Stimulated activated CD4-positive, alpha-beta T cell treated with anti-CD3 and anti-CD28 coated beads, Interleukin-15, amount 100 ng/mL, for 24 hours (primary cell): Measurements from ENCODE around the gene SERINC4.

Experiments used
- DNase-seq: peaks from one replicate; pipeline ENCODE4 v3.0.0-alpha.2; 2020

The SERINC4 gene

DNA sequence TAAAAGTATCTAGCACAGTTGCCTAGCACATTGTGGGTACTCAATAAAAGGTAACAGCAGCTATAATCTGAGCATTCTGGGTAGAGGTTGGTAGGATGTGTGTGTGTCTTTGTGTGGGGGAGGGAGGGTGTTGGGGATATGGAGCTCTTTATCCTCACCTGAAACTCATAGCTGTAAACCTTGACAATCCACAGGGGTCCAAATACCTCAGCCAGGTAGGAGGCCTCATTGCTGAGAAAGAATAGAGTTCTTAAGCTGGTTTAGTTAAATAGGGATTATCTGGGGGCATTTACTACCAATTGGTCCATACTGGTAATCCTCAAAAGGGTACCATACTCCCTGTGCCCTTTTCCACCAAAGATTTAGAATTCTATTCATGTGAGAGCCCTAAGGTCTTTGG lies 4.0 kb downstream of the SERINC4 start:
- DNase-seq: no peak

GRCh38 chr15:43795197-43795596 lies 4.8 kb downstream of the SERINC4 start:
- no peak for DNase-seq

GRCh38 chr15:43794269-43795037 lies 5.6 kb downstream of the SERINC4 start:
- no peak for DNase-seq

DNA sequence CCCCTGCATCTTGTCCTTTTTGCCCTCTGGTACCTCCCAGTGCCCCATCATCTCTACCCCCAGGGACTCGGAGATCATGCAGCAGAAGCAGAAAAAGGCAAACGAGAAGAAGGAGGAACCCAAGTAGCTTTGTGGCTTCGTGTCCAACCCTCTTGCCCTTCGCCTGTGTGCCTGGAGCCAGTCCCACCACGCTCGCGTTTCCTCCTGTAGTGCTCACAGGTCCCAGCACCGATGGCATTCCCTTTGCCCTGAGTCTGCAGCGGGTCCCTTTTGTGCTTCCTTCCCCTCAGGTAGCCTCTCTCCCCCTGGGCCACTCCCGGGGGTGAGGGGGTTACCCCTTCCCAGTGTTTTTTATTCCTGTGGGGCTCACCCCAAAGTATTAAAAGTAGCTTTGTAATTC lies 6.4 kb downstream of the SERINC4 start:
- no peak for DNase-seq

GRCh38 chr15:43792761-43793476 lies 7.1 kb downstream of the SERINC4 start:
- peak; percentile 42 for DNase-seq

- DNase-seq: peak; percentile 100
Measured at GRCh38 chr15:43791993-43792760, 7.8 kb downstream of the SERINC4 start, which contains the start of gene SERF2. SERF2 (plus strand) TSS chr15:43792320; CDS start chr15:43792377, 57 bp downstream.

DNA sequence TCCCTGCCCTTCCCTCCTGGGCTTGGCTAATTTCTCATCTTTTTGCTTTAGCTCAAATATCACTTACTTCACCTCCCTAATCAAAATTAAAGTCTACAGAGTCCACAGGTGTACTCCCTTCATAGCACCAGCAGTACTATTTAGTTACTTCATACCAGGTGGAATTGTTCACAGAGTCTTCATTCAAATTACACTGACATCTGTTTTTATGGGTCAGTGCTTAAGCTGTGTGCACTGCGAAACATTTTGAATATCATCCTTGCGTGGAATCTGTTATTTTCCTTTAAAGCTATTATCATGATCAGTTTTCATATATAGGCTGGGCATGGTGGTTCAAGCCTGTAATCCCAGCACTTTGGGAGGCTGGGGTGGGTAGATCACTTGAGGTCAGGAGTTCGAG lies 10.6 kb downstream of the SERINC4 start:
- DNase-seq: no peak

DNA sequence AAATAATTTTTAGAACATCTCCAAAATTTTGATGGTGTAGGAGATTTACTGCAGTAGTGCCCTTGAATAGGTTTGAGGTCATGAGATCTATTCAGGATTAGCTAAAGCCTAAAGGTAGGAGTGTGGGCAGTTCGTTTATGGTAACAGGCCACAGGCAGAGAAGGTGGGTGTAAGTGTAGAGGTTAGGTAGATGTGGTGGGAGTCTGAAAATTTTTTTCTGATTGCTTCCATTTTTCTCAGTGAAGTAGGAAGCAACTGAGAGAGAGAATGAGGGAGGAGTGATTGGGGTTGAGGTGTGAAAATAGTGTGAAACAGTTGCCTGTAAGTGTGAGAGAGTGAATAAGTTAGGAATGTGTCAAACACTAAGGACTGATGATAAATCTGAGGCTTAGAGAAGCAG lies 21.0 kb downstream of the SERINC4 start:
- DNase-seq: no peak

DNA sequence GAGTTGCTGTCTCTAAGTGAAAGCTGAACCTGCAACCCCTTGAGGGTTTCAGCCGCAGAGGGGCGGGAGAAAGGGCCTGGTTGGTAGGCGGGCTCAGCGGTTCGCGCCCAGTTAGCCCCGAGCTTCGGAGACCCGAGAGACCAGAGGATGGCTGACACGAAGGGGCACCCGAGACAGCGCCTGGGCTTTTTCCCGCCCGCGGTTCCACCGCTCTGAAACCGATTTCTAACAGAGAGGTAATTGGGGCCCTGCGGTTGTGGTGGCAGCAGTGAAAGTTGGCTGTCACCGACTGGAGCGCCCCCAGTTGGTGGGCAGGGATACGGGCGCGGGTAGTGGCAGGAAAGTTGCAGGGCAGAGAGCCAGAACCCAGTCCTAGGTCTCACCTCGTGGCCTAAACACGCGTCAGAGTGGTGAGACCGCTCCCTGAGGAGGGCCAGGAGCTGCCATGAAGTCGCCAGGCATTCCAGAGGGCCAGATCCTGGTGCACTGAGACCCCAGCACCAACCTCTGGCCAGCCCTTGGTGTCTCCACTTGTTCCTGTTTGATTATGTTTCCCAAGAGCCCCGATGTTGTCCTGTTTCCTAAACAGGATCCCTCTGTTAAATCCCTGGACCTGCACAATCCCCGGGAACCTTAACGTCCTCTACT lies 22.6 kb downstream of the SERINC4 start:
- DNase-seq: peak; percentile 93

DNA sequence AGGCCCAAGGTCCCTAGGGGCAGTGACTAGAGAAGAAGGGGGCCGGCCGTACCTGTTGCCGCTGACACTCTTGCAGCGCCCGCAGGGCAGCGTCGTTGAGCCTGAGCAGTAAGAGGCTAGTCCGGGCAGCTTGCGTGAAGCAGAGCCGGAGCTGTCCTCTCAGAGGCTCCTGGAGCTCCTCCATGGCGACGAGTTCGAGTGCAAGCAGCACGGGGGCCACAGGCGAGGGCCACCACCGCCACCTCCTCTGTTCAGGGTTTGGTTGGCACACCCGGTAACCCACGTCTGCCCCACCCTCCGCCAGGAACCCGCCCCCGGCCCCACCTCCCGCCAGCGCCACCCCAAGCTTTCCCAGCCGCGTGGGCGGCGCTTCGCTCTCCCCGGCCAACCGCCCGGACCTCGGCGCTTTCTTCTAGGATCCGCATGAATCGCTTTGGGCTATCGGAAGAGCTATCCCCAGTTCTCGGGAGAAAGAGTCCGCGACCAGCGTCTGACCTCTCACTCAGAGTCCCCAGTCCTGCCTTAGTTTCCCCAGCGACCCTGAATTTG lies 23.2 kb downstream of the SERINC4 start, which contains the start of gene ELL3:
TSS of gene ELL3 (minus strand) at position 249 of the 549 bp plus-strand sequence. CDS start at position 184, 65 bp downstream.
- peak; percentile 87 for DNase-seq

DNA sequence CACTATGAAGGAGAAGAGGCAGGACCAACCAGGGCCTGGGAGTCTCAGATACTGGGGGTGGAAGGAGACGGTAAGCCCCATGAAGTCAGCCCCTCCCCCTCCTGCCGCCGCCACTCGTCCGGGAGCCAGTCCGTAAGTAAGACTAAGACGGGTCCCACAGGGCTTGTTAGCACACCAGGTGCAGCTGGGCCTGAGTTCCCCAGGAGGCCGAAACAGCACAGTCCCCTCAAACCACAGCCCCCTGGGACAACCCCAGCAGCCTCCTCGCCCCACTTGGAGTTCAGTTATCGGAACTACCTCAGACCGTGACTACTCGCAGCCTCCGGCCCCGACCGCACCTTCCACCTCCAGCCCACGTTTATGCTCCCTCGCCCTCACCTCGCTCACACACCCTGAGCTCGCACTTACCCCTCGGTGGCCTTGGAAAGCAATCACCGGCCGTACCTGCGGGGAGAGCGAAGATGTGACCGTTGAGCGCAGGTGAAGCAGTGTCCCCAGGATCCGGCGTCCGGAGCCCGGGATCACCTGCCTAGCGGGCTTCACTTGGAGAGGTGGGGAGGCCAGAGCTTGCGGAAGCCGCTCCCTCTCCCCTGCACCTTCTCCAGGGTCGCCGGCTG lies 23.8 kb downstream of the SERINC4 start:
- peak; percentile 44 for DNase-seq

DNA sequence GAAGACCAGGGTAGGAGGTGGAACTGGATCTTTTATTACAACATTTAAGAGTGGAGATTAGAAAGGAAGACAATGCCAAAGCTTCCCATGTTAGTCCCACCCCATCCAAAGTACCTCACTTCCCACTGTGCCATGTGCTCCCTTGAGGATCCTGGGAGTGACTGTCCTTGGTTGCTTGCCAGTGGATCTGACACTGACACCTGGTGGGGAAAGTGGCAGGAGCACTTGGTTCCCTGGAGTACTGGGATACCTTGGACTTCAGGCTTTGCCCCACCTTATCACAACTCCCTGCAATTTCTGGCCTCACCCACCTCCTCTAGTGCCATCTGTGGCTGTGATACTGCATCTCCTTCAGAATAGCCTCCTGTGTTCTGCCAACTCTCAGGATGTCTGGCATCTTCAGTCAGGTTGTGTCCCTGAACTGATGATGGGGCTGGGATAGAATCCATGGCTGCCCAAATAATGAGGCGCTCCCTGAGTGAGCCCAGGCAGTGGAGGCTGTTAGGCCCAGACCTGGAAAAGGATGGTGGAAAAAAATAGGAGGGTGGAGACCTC lies 24.5 kb downstream of the SERINC4 start:
- DNase-seq: no peak

GRCh38 chr15:43774062-43774461 lies 26.0 kb downstream of the SERINC4 start:
- no peak for DNase-seq

- no peak for DNase-seq
Measured at GRCh38 chr15:43772624-43773023, 27.4 kb downstream of the SERINC4 start.

DNA sequence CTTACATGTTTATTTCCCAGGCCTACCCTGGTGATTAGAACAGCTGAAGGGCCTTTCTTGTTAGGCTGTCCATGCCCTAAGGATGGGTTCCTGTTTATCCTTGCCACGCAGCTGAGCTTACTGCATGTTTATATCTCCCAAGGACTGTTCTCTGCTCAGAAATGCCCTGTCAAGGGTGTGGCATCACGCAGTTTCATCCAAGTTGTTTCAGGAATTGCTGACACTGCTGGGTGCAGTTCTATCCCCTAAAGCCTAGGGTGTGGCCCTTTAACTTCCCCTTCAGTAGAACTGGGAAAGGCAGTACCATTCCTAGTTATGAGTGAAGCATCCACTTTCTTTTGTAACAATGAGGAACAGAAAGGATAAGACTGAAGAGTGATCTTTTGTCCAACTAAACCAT lies 28.2 kb downstream of the SERINC4 start:
- DNase-seq: no peak

GRCh38 chr15:43769584-43770228 lies 30.3 kb downstream of the SERINC4 start:
- peak; percentile 76 for DNase-seq

- DNase-seq: no peak
Measured at GRCh38 chr15:43763819-43764446, 36.1 kb downstream of the SERINC4 start.

DNA sequence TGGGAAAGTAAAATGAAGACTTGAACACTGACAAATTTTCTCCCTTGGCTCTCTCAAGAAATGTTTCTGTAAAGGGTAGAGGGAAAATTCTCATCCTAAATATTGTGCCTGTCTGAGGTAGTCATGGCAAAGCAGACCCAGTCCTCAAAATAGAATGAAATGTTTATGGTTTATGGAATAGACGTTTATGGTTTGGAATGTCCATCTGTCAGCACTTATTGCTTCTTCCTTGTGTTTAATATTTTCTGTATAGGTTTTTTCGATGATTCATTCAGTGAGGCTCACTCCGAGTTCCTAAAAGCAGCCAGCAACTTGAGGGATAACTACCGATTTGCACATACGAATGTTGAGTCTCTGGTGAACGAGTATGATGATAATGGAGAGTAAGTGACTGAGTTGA lies 37.2 kb downstream of the SERINC4 start:
- no peak for DNase-seq

DNA sequence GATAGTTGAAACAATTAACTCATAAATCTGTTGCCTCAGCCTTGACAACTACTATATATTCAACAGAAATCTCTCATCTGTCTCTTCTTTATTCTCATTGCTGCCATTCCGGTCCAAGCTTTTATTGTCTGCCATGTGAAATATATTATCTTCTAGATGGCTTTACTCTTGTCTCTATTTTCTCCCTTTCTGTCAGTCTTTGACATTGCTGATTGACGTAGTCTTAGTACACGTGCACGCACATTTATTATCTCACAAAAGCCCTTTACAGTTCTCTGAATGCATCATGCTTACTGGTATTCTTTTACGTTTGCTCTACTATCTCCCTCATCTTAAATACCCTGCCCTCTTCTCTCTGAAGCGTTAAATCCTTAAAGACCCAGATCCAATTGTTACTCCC lies 48.1 kb downstream of the SERINC4 start:
- DNase-seq: no peak

DNA sequence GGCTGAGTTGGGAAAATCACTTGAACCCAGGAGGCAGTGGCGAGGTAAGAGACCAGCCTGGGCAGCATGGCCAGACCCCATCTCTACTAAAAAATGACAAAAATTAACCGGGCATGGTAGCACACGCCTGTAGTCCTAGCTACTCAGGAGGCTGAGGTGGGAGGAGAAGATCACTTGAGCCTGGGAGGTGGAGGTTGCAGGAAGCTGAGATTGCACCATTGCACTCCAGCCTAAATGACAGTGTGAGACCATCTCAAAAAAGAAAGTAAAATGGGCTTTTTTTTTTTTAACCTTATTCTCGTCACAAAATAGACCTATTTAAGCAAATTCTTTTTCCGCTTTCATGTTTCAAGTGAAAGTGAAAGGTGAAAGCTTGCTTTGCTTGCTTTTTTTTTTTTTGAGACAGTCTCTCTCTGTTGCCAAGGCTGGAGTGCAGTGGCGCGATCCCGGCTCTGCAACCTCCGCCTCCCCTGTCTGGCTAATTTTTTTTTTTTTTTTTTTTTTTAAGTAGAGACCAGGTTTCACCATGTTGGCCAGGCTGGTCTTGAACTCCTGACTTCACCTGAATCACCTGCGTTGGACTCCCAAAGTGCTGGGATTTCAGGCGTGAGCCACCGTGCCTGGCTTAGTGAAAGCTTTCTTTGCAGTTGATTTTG lies 50.2 kb downstream of the SERINC4 start:
- peak; percentile 61 for DNase-seq
